Subcutaneous abdominal adipose tissue (tissue), 5 donors: ENCODE data around the gene VSTM4.

ENCODE experiments used
- H3K27ac ChIP-seq: one replicate; pipeline ENCODE4 v1.7.0; 2013; ENCODE audit warnings: low read depth, mild to moderate bottlenecking, inconsistent platforms, low read length, moderate library complexity
- H3K27me3 ChIP-seq, 5 donors: one replicate each; pipeline ENCODE4 v1.7.0; 2013; ENCODE audit warnings: low read length in 5 of 5, inconsistent platforms in 1 of 5; ENCODE audit not compliant: control insufficient read depth in 5 of 5, insufficient read depth in 4 of 5
- H3K36me3 ChIP-seq, 5 donors: one replicate each; pipeline ENCODE4 v1.7.0; 2013; ENCODE audit warnings: low read length in 5 of 5; ENCODE audit not compliant: control insufficient read depth in 5 of 5, insufficient read depth in 5 of 5
- H3K4me1 ChIP-seq, 5 donors: one replicate each; pipeline ENCODE4 v1.7.0; 2013; ENCODE audit warnings: low read length in 5 of 5, mild to moderate bottlenecking in 3 of 5, moderate library complexity in 1 of 5; ENCODE audit not compliant: control insufficient read depth in 5 of 5, insufficient read depth in 5 of 5
- H3K4me3 ChIP-seq, 5 donors: one replicate each; pipeline ENCODE4 v1.7.0; 2013; ENCODE audit warnings: low read length in 5 of 5, low read depth in 1 of 5
- H3K9ac ChIP-seq, 5 donors: one replicate each; pipeline ENCODE4 v1.7.0; 2013; ENCODE audit warnings: low read length in 5 of 5, mild to moderate bottlenecking in 4 of 5, moderate library complexity in 3 of 5
- H3K9me3 ChIP-seq, 5 donors: one replicate each; pipeline ENCODE4 v1.7.0; 2013; ENCODE audit warnings: low read length in 5 of 5; ENCODE audit not compliant: control insufficient read depth in 5 of 5
- donor health status: healthy.
- donor health status: healthy.
- donor health status: healthy.
- donor health status: healthy.
- donor health status: healthy.

Gene VSTM4

GRCh38 chr10:49149881-49150280 lies 34.6 kb upstream of the VSTM4 start:
- H3K9ac ChIP-seq = no peak overlapping the region
- H3K27ac ChIP-seq = no peak overlapping the region
- peaks cover 0 to 2% (median 0%) of the 10 kb centered on the region in 5 donors for H3K27me3 ChIP-seq
- no peaks in the 10 kb centered on the region for H3K36me3 ChIP-seq
- peaks cover 0 to 10% (median 3%) of the 10 kb centered on the region in 5 donors for H3K9me3 ChIP-seq
- no peak overlapping the region for H3K4me3 ChIP-seq
- H3K4me1 ChIP-seq = peaks cover 0 to 8% (median 2%) of the 10 kb centered on the region in 5 donors

- no peak overlapping the region for H3K4me3 ChIP-seq
- H3K36me3 ChIP-seq = no peaks in the 10 kb centered on the region
- no peaks in the 10 kb centered on the region for H3K27me3 ChIP-seq
- peaks cover 0 to 10% (median 3%) of the 10 kb centered on the region in 5 donors for H3K9me3 ChIP-seq
- H3K27ac ChIP-seq = no peak overlapping the region
- no peak overlapping the region for H3K9ac ChIP-seq
- H3K4me1 ChIP-seq = peaks cover 3 to 26% (median 16%) of the 10 kb centered on the region in 5 donors
These were observed 28.9 kb upstream of the VSTM4 start for GRCh38 chr10:49144058-49144720.

- peaks cover 8 to 32% (median 16%) of the 10 kb centered on the region in 5 donors for H3K4me1 ChIP-seq
- no peak overlapping the region for H3K27ac ChIP-seq
- peaks cover 0 to 9% (median 2%) of the 10 kb centered on the region in 5 donors for H3K9me3 ChIP-seq
- no peaks in the 10 kb centered on the region for H3K36me3 ChIP-seq
- H3K27me3 ChIP-seq = peaks cover 0 to under 1% (median 0%) of the 10 kb centered on the region in 5 donors
- no peak overlapping the region for H3K4me3 ChIP-seq
- no peak overlapping the region for H3K9ac ChIP-seq
These were observed 27.9 kb upstream of the VSTM4 start for GRCh38 chr10:49143249-49143648.

DNA sequence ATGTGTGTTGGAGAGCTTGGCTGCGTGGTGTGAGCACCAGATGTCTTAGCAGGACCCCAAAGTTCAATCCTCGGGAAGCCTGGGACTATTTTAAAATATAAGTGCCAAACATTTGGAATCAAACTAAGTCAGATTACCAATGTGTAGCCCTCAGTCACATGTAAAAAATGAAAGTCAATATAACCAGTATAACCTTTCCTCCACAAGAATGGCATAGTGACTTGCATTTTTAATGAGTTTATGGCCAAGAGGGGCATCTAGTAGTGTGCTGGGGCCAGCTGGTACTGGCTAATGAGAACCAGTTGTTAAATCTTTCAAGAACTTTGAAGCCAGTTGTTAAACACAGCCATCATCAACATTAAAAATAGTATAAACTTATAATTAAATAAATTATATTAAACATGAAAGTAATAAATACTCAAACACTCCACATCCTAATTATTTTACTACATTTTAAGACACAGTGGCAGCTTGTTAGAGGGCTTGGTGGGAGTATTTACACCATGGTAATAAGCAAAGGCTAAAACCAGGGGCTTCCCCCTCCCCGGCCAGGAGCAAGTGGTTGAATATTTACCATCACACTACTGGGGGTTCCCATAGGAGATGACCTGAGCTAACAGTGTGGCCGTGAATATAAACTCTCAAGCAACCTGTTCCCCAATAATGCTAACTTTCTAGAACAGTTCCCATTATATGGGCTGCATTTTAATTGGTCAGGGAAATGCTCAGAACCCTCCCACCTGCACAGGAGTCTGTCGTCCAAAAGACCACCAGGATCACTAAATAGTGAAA lies 26.4 kb upstream of the VSTM4 start:
- Histone ChIP-seq H3K27me3 (peaks cover 0 to 4% (median 0%) of the 10 kb centered on the region in 5 donors), H3K9ac (no peak overlapping the region), H3K4me1 (peaks cover 8 to 35% (median 16%) of the 10 kb centered on the region in 5 donors), H3K36me3 (no peaks in the 10 kb centered on the region), H3K9me3 (no peaks in the 10 kb centered on the region), H3K4me3 (no peak overlapping the region), H3K27ac (no peak overlapping the region)

DNA sequence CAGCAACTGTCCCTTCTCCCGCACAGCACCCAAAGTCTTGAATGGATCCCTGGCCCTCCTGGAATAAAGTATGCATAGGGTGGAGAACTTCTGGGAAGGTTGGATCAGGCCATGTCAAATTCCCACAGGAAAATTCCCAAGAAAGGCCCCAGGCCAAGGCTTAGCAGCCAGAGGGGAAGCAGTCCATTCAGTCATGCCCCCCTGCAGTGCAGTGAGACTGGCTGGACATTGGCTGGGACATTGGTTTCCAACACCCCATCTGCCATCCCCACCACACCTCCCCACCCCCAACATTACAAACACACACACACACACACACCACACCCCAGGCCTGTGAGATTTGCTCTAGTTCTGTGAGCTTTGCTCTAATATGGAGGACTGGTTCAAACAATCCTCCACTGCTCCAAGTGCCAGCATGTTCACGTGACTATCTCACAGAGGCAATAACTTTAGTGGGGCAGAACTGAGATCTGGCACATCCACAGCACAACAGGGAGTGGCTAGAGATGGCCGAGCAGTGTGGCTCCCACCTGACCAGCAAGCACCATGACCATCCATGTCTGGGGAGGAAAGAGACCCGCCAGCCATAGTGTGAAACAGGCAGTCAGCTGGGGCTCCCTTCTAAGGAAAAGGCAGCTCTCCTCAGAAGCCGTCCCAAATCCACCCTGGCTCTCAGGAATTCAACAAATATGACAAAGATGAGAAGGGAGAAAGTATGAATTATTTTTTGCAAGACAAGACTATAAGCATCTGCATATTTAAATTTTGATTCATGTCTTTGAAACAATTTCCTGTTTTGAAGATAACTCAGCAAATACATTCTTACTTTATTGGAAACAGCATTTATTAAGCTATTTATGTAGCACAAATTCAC lies 25.2 kb upstream of the VSTM4 start:
- Histone ChIP-seq H3K9me3 (no peaks in the 10 kb centered on the region), H3K27ac (no peak overlapping the region), H3K4me3 (no peak overlapping the region), H3K27me3 (peaks cover 0 to 4% (median 0%) of the 10 kb centered on the region in 5 donors), H3K9ac (no peak overlapping the region), H3K4me1 (peaks cover 9 to 40% (median 20%) of the 10 kb centered on the region in 5 donors), H3K36me3 (no peaks in the 10 kb centered on the region)

DNA sequence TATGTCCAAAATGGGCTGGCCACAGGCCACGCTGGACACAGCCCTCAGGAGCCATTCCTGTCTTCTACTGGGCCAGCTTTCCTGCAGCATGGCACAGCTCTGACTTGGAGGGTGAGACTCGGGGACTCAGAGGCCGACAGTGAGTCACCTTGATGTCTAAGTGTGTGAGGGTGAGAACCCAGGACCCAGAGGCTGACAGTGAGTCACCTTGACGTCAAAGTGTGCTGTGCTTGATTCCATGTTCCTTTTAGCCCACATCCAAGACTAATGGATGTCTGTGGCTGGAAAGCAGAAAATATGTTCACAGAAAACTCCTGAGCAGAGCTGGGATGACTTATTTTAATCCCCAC lies 24.5 kb upstream of the VSTM4 start:
- H3K27me3 ChIP-seq = peaks cover 0 to 4% (median 0%) of the 10 kb centered on the region in 5 donors
- H3K36me3 ChIP-seq = no peaks in the 10 kb centered on the region
- no peak overlapping the region for H3K4me3 ChIP-seq
- H3K4me1 ChIP-seq = peaks cover 9 to 42% (median 24%) of the 10 kb centered on the region in 5 donors
- no peak overlapping the region for H3K9ac ChIP-seq
- H3K9me3 ChIP-seq = no peaks in the 10 kb centered on the region
- H3K27ac ChIP-seq = peak overlapping the region; percentile 51

DNA sequence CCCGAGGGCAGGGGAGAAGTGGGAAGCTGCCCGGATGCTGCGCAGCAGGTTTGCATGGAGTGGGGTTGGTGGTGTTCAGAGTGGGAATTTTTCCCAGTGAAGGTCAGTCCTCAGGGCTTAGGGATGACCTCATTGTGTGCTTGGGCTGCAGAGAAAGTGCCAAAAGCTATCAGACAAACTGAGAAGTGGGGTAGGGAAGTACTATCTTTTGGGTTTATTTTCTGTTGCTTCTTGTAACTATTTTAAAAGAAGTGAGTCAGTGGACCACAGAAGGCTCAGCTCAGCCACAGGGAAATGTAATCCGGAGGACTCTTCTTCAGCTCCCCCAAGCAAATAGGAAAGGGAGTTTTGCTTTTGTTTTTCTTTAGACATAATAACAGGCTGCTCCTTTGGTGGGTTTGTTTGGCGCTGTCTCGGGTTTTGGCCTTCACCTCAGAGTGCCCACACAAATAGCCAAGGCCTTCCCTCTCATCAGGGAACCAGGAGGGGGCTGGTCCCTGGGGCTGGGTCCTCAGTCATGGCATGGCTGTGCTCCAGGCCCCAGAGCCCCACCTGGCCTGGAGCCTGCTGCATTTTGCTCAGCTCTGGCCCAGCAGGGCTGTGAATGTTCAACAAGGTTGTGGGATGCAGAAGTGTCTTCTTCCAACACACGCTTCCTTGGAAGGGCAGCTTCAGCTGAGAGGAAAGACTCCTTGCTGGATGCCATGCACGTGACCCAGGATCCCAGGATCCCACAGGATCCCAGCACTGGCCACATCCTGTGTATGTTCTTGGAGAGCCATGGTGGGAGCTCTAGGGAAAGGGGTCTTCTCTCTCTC lies 23.9 kb upstream of the VSTM4 start:
- Histone ChIP-seq H3K9ac (peak overlapping the region in 1 of 5 donors; percentile 4), H3K27me3 (peaks cover 0 to 4% (median 0%) of the 10 kb centered on the region in 5 donors), H3K4me3 (no peak overlapping the region), H3K9me3 (no peaks in the 10 kb centered on the region), H3K4me1 (peaks cover 9 to 37% (median 26%) of the 10 kb centered on the region in 5 donors), H3K36me3 (no peaks in the 10 kb centered on the region), H3K27ac (peak overlapping the region; percentile 51)

DNA sequence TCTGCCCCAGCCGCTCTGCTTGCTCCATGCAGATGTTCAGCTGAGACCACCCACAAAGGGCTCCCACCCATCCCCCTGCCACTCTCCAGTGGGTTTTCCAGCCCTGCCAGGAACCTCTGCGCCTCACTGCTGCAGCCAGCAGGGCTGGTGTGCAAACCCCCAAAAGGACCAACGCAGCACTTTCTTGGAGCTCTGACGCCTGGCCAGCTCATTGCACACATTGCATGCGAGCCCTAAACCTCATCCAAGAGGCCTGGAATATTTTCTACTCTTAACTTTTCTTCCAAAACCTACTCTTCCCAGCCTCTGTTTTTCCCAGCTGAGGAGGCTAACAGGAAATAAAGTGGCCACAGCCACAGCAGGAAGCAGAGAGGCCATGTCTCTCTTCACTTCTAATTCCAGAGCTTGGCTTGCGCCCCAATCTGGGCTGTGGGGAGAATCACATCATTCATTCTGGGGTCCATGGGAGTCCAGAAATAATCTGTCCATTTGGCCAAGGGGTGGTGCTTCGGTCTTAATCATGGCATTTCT lies 23.1 kb upstream of the VSTM4 start:
- H3K27me3 ChIP-seq = peaks cover 0 to 4% (median 0%) of the 10 kb centered on the region in 5 donors
- H3K36me3 ChIP-seq = no peaks in the 10 kb centered on the region
- no peak overlapping the region for H3K4me3 ChIP-seq
- H3K9me3 ChIP-seq = no peaks in the 10 kb centered on the region
- H3K4me1 ChIP-seq = peaks cover 9 to 34% (median 20%) of the 10 kb centered on the region in 5 donors
- H3K9ac ChIP-seq = no peak overlapping the region
- no peak overlapping the region for H3K27ac ChIP-seq

DNA sequence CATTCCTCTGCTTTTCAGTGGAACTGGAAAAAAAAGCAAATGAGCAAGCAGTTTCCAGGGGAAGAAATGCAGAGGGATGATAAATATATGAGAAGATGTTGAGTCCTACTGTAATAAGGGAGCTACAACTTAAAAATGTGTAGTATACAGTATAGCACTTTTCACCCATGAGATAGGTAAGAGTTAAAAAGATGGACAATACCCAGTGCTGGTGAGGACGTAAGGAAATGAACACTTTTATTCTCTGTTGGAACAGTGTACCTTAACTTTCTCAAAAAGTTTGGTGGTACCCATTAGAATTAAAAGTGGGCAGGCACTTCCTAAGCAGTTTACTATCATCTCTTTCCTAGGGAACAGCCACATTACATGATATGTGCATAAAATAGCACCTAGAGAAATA lies 21.2 kb upstream of the VSTM4 start:
- Histone ChIP-seq H3K9ac (no peak overlapping the region), H3K4me1 (peaks cover 9 to 34% (median 20%) of the 10 kb centered on the region in 5 donors), H3K27ac (no peak overlapping the region), H3K36me3 (no peaks in the 10 kb centered on the region), H3K4me3 (no peak overlapping the region), H3K27me3 (peaks cover 0 to 4% (median 0%) of the 10 kb centered on the region in 5 donors), H3K9me3 (no peaks in the 10 kb centered on the region)
